Measurements from ENCODE around the gene PTPN23.

GRCh38 chr3:47385796-47386195 lies 5.0 kb downstream of the PTPN23 start:
- TF ChIP-seq CTCF (IDR thresholded peaks at IDR 0.05; ENCODE audit: poor library complexity, severe bottlenecking) (no peak), RAD21 (conservative IDR thresholded peaks at IDR 0.05) (no peak), EZH2 (IDR thresholded peaks at IDR 0.05; ENCODE audit: borderline replicate concordance, insufficient read depth, low read length, poor library complexity, severe bottlenecking) (no peak), TAF1 (IDR thresholded peaks at IDR 0.05; ENCODE audit: low read depth) (no peak), POLR2AphosphoS5 (IDR thresholded peaks at IDR 0.05) (no peak), EP300 (conservative IDR thresholded peaks at IDR 0.05; ENCODE audit: poor library complexity, severe bottlenecking) (no peak)
- TF ChIP-seq, protein P1, sequence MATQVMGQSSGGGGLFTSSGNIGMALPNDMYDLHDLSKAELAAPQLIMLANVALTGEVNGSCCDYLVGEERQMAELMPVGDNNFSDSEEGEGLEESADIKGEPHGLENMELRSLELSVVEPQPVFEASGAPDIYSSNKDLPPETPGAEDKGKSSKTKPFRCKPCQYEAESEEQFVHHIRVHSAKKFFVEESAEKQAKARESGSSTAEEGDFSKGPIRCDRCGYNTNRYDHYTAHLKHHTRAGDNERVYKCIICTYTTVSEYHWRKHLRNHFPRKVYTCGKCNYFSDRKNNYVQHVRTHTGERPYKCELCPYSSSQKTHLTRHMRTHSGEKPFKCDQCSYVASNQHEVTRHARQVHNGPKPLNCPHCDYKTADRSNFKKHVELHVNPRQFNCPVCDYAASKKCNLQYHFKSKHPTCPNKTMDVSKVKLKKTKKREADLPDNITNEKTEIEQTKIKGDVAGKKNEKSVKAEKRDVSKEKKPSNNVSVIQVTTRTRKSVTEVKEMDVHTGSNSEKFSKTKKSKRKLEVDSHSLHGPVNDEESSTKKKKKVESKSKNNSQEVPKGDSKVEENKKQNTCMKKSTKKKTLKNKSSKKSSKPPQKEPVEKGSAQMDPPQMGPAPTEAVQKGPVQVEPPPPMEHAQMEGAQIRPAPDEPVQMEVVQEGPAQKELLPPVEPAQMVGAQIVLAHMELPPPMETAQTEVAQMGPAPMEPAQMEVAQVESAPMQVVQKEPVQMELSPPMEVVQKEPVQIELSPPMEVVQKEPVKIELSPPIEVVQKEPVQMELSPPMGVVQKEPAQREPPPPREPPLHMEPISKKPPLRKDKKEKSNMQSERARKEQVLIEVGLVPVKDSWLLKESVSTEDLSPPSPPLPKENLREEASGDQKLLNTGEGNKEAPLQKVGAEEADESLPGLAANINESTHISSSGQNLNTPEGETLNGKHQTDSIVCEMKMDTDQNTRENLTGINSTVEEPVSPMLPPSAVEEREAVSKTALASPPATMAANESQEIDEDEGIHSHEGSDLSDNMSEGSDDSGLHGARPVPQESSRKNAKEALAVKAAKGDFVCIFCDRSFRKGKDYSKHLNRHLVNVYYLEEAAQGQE (IDR thresholded peaks at IDR 0.05; ENCODE audit: borderline replicate concordance), result no peak

All from neural cell (in vitro differentiated cells).